Neural cell (in vitro differentiated cells): ENCODE data around the gene UBASH3A. TPM values are rescaled to one million over a fixed set of nuclear protein-coding genes. Genes with fewer than 3 reads are reported as not detected.

ENCODE experiments used
- H2AFZ ChIP-seq: fragments of 200-600, 300-800 bp; sonication (generic), shearing (Covaris generic); 2 replicates; pipeline ENCODE4 v1.6.0; 2014; ENCODE audit warnings: low read depth, mild to moderate bottlenecking, antibody characterized with exemption, low read length, moderate library complexity
- H3F3A ChIP-seq: fragments of 200-600 bp; shearing (Covaris generic); 2 replicates; pipeline ENCODE4 v1.6.1; 2016; ENCODE audit warnings: mild to moderate bottlenecking, moderate library complexity, mixed read lengths, antibody characterized with exemption, low read length; ENCODE audit not compliant: insufficient read depth, poor library complexity, severe bottlenecking
- H3K27ac ChIP-seq: fragments of 200-600, 300-800 bp; sonication (generic), shearing (Covaris generic); 2 replicates; pipeline ENCODE4 v1.5.1; 2014; ENCODE audit warnings: mild to moderate bottlenecking, low read length, moderate library complexity
- H3K27me3 ChIP-seq: fragments of 300-800, 200-600 bp; sonication (generic), shearing (Covaris generic); 2 replicates; pipeline ENCODE4 v1.6.0; 2014; ENCODE audit warnings: mild to moderate bottlenecking, low read depth, low read length, moderate library complexity; ENCODE audit not compliant: insufficient read depth
- H3K36me3 ChIP-seq: fragments of 300-800, 200-600 bp; sonication (generic), shearing (Covaris generic); 2 replicates; pipeline ENCODE4 v1.5.1; 2014; ENCODE audit warnings: mild to moderate bottlenecking, antibody characterized with exemption, low read length, moderate library complexity; ENCODE audit not compliant: insufficient read depth
- H3K4me2 ChIP-seq: fragments of 300-800, 200-600 bp; sonication (generic), shearing (Covaris generic); 2 replicates; pipeline ENCODE4 v1.6.0; 2014; ENCODE audit warnings: mild to moderate bottlenecking, low read length
- H3K4me3 ChIP-seq: fragments of 300-800, 200-600 bp; sonication (generic), shearing (Covaris generic); 2 replicates; pipeline ENCODE4 v1.5.1; 2014; ENCODE audit warnings: mild to moderate bottlenecking, low read length, moderate library complexity
- H3K79me2 ChIP-seq: fragments of 200-600 bp; shearing (Covaris generic); replicated peaks from 2 replicates; pipeline ENCODE4 v1.6.0; 2014; ENCODE audit warnings: mild to moderate bottlenecking, low read length, moderate library complexity; ENCODE audit not compliant: insufficient read depth
- H3K9ac ChIP-seq: fragments of 300-800, 200-600 bp; sonication (generic), shearing (Covaris generic); 2 replicates; pipeline ENCODE4 v1.6.1; 2016; ENCODE audit warnings: mild to moderate bottlenecking, low read length, mixed read lengths
- H3K9me2 ChIP-seq: fragments of 200-600 bp; shearing (Covaris generic); 2 replicates; pipeline ENCODE4 v1.6.1; 2016; ENCODE audit warnings: mild to moderate bottlenecking, low read length, mixed read lengths; ENCODE audit not compliant: insufficient read depth
- H3K9me3 ChIP-seq: fragments of 200-600, 300-800 bp; sonication (generic), shearing (Covaris generic); 2 replicates; pipeline ENCODE4 v1.6.1; 2016; ENCODE audit warnings: mild to moderate bottlenecking, mixed run types, low read length, moderate library complexity, mixed read lengths
- H4K20me1 ChIP-seq: fragments of 200-600 bp; shearing (Covaris generic); 2 replicates; pipeline ENCODE4 v1.6.1; 2016; ENCODE audit warnings: mild to moderate bottlenecking, mixed run types; ENCODE audit not compliant: insufficient read depth
- EP300 ChIP-seq: fragments of 450-650 bp; conservative IDR thresholded peaks from 2 replicates; pipeline ENCODE4 v1.6.1; 2014; ENCODE audit warnings: antibody characterized with exemption, mild to moderate bottlenecking, moderate library complexity; ENCODE audit not compliant: poor library complexity, severe bottlenecking
- EZH2 ChIP-seq: fragments of 200-600, 300-800 bp; shearing (Covaris generic), sonication (generic); IDR thresholded peaks from 2 replicates; pipeline ENCODE4 v1.6.1; 2014; ENCODE audit warnings: antibody characterized with exemption, low read length, borderline replicate concordance, mild to moderate bottlenecking; ENCODE audit not compliant: insufficient read depth, poor library complexity, severe bottlenecking
- MXI1 ChIP-seq: fragments of 450-650 bp; conservative IDR thresholded peaks from 2 replicates; pipeline ENCODE4 v1.6.1; 2014; ENCODE audit warnings: antibody characterized with exemption, mild to moderate bottlenecking; ENCODE audit not compliant: poor library complexity, severe bottlenecking
- POLR2AphosphoS5 ChIP-seq: IDR thresholded peaks from 2 replicates; pipeline ENCODE4 v1.6.1; 2012
- RAD21 ChIP-seq: fragments of 450-650 bp; conservative IDR thresholded peaks from 2 replicates; pipeline ENCODE4 v1.6.1; 2014; ENCODE audit warnings: antibody characterized with exemption, mild to moderate bottlenecking, moderate library complexity
- SMC3 ChIP-seq: fragments of 450-650 bp; conservative IDR thresholded peaks from 2 replicates; pipeline ENCODE4 v1.6.1; 2014; ENCODE audit warnings: antibody characterized with exemption, mild to moderate bottlenecking, moderate library complexity; ENCODE audit not compliant: poor library complexity
- TAF1 ChIP-seq: IDR thresholded peaks from 2 replicates; pipeline ENCODE4 v1.6.1; 2012; ENCODE audit warnings: low read depth
- polyA plus RNA-seq: library from polyadenylated mRNA; depleted of rRNA; stranded (reverse); fragments of >200 nt; gene quantifications from 2 replicates; pipeline ENCODE4 v1.2.3, GENCODE V29; 2014
- TF ChIP-seq, protein P1 (sequence below): fragments of 450-650 bp; IDR thresholded peaks from 2 replicates; pipeline ENCODE4 v1.5.1; 2014; ENCODE audit warnings: antibody characterized with exemption, mild to moderate bottlenecking, moderate library complexity; ENCODE audit not compliant: poor library complexity, severe bottlenecking
- TF ChIP-seq, protein P2 (sequence below): IDR thresholded peaks from 2 replicates; pipeline ENCODE4 v1.6.1; 2012; ENCODE audit warnings: borderline replicate concordance

Gene UBASH3A
- polyA plus RNA-seq, 1 donor from 2014 or later, result not detected

DNA sequence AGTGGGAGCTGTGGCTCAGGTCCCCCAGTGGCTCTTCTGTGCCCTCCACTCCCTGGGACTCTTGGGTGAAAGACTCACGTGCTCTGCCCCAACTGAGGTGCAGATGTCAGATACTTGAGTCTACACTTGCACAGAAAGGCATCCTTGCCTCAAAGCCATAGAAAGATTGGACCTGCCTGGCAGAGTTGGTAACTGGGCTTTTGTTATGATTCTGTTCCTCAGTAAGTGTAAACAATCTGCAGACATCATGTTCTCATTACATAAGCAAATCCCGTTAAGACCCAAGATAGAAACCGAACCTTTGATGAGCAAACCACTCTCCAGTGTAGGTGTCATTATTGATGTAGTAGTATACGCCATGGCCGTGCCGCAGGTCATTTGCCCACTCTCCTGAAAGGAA lies 82.4 kb downstream of the UBASH3A start:
- H3K27ac ChIP-seq, result no peak overlapping the region

DNA sequence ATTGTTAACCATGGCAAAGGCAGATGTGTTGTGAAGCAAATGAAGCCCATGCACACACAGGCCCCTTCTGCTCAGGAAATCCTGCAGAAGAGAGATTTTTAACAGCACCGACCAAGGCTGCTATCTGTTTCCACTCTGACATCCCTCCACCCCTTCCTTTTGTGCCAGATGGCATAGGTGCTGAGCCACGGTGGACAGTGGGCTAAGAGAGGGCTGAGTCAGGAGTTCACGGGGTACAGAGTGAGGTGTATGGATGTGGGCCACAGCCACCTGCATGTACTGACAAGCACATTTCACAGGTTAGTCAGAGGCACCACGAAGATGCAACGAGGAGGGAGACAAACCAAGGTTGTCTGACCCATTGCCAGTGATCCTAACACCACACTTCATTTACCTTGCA lies 82.8 kb downstream of the UBASH3A start:
- Histone ChIP-seq H3K27ac (no peak overlapping the region), H3K27me3 (no peaks in the 10 kb centered on the region), H3K9me2 (no peaks in the 10 kb centered on the region), H3K36me3 (no peaks in the 10 kb centered on the region), H4K20me1 (no peaks in the 10 kb centered on the region), H2AFZ (no peak overlapping the region), H3K79me2 (no peaks in the 10 kb centered on the region), H3K4me3 (no peak overlapping the region), H3F3A (no peaks in the 10 kb centered on the region), H3K9me3 (no peaks in the 10 kb centered on the region), H3K4me2 (no peak overlapping the region), H3K9ac (no peak overlapping the region)
- TF ChIP-seq MXI1 (no peak), TAF1 (no peak), SMC3 (no peak), EP300 (no peak), RAD21 (no peak), POLR2AphosphoS5 (no peak), EZH2 (no peak)
- TF ChIP-seq, protein P1, sequence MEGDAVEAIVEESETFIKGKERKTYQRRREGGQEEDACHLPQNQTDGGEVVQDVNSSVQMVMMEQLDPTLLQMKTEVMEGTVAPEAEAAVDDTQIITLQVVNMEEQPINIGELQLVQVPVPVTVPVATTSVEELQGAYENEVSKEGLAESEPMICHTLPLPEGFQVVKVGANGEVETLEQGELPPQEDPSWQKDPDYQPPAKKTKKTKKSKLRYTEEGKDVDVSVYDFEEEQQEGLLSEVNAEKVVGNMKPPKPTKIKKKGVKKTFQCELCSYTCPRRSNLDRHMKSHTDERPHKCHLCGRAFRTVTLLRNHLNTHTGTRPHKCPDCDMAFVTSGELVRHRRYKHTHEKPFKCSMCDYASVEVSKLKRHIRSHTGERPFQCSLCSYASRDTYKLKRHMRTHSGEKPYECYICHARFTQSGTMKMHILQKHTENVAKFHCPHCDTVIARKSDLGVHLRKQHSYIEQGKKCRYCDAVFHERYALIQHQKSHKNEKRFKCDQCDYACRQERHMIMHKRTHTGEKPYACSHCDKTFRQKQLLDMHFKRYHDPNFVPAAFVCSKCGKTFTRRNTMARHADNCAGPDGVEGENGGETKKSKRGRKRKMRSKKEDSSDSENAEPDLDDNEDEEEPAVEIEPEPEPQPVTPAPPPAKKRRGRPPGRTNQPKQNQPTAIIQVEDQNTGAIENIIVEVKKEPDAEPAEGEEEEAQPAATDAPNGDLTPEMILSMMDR, result no peak
- TF ChIP-seq, protein P2, sequence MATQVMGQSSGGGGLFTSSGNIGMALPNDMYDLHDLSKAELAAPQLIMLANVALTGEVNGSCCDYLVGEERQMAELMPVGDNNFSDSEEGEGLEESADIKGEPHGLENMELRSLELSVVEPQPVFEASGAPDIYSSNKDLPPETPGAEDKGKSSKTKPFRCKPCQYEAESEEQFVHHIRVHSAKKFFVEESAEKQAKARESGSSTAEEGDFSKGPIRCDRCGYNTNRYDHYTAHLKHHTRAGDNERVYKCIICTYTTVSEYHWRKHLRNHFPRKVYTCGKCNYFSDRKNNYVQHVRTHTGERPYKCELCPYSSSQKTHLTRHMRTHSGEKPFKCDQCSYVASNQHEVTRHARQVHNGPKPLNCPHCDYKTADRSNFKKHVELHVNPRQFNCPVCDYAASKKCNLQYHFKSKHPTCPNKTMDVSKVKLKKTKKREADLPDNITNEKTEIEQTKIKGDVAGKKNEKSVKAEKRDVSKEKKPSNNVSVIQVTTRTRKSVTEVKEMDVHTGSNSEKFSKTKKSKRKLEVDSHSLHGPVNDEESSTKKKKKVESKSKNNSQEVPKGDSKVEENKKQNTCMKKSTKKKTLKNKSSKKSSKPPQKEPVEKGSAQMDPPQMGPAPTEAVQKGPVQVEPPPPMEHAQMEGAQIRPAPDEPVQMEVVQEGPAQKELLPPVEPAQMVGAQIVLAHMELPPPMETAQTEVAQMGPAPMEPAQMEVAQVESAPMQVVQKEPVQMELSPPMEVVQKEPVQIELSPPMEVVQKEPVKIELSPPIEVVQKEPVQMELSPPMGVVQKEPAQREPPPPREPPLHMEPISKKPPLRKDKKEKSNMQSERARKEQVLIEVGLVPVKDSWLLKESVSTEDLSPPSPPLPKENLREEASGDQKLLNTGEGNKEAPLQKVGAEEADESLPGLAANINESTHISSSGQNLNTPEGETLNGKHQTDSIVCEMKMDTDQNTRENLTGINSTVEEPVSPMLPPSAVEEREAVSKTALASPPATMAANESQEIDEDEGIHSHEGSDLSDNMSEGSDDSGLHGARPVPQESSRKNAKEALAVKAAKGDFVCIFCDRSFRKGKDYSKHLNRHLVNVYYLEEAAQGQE, result no peak

More for the DNA sequence above, 82.4 kb downstream of the UBASH3A start:
- Histone ChIP-seq H4K20me1 (no peaks in the 10 kb centered on the region), H3K9ac (no peak overlapping the region), H3K4me2 (no peak overlapping the region), H3K9me3 (no peaks in the 10 kb centered on the region), H3F3A (no peaks in the 10 kb centered on the region), H3K36me3 (no peaks in the 10 kb centered on the region), H3K79me2 (no peaks in the 10 kb centered on the region), H2AFZ (no peak overlapping the region), H3K27me3 (no peaks in the 10 kb centered on the region), H3K4me3 (no peak overlapping the region), H3K9me2 (no peaks in the 10 kb centered on the region)
- TF ChIP-seq, protein P1, result no peak
- TF ChIP-seq EP300 (no peak), RAD21 (no peak), MXI1 (no peak), TAF1 (no peak), SMC3 (no peak), EZH2 (no peak), POLR2AphosphoS5 (no peak)
- TF ChIP-seq, protein P2, result no peak
